Activated T-helper 2 cell treated with anti-CD3 and anti-CD28 coated beads, Interferon-gamma antibody, Interleukin-2, Interleukin-4, amounts not matched to agents 10 μg/mL and 5 μg/mL and 100 μg/mL, durations not matched to agents 14 hours and 24 hours and 36 hours (primary cell): Measurements from ENCODE around the gene LRTM2. TPM values are rescaled to one million over a fixed set of nuclear protein-coding genes. Genes with fewer than 3 reads are reported as not detected.

ENCODE experiments used
- DNase-seq: peaks from one replicate; pipeline ENCODE4 v3.0.0; 2021; ENCODE audit warnings: low spot score
- H3K27ac Mint-ChIP-seq: one replicate; pipeline ENCODE4 v1.8.0; 2021; ENCODE audit warnings: mixed read lengths
- H3K27me3 Mint-ChIP-seq: one replicate; pipeline ENCODE4 v1.8.0; 2021; ENCODE audit warnings: low read depth, mixed read lengths
- H3K36me3 Mint-ChIP-seq: one replicate; pipeline ENCODE4 v1.8.0; 2021; ENCODE audit warnings: low read depth, mixed read lengths
- H3K4me1 Mint-ChIP-seq: one replicate; pipeline ENCODE4 v1.8.0; 2021; ENCODE audit warnings: low read depth, mixed read lengths
- H3K4me3 Mint-ChIP-seq: one replicate; pipeline ENCODE4 v1.8.0; 2021; ENCODE audit warnings: low read depth, mild to moderate bottlenecking, moderate library complexity, mixed read lengths
- H3K9me3 Mint-ChIP-seq: one replicate; pipeline ENCODE4 v1.8.0; 2021; ENCODE audit warnings: mixed read lengths
- intact Hi-C: fragments of 100-400 bp; cut with micrococcal nuclease; formaldehyde crosslinking; loops from one replicate; pipeline ENCODE4 v1.15.1; 2023
- total RNA-seq: library from RNA; stranded (reverse); gene quantifications from 2 replicates; pipeline ENCODE4 v1.2.3, GENCODE V29; 2022

Gene LRTM2
- total RNA-seq, 1 donor from 2014 or later = 0.07 TPM

DNA sequence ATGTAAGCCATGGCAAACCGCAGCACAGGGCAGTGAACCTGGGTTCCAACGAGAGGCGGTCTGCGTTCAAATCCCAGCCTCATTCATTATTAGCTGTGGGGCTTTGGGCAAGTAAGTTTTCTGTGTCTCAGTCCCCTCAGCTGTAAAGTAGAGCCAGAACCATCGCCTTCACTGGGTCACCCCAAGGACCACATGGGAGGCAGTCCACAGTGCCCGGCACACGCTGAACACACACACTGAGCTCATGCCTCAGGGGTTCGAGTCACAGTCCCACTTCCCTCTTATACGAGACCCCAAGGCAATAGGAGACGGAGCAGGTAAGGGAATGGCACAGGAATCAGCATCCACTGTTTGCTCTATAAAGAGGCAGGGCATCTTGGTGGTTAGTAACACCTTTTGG, 19.1 kb downstream of the LRTM2 start:
- intact Hi-C loops = no loop called here
- Mint-ChIP-seq H3K27me3 (no peaks in the 10 kb centered on the region), H3K9me3 (no peaks in the 10 kb centered on the region), H3K27ac (no peak overlapping the region), H3K36me3 (no peaks in the 10 kb centered on the region), H3K4me1 (no peaks in the 10 kb centered on the region), H3K4me3 (no peak overlapping the region)
- DNase-seq = no peak

DNA sequence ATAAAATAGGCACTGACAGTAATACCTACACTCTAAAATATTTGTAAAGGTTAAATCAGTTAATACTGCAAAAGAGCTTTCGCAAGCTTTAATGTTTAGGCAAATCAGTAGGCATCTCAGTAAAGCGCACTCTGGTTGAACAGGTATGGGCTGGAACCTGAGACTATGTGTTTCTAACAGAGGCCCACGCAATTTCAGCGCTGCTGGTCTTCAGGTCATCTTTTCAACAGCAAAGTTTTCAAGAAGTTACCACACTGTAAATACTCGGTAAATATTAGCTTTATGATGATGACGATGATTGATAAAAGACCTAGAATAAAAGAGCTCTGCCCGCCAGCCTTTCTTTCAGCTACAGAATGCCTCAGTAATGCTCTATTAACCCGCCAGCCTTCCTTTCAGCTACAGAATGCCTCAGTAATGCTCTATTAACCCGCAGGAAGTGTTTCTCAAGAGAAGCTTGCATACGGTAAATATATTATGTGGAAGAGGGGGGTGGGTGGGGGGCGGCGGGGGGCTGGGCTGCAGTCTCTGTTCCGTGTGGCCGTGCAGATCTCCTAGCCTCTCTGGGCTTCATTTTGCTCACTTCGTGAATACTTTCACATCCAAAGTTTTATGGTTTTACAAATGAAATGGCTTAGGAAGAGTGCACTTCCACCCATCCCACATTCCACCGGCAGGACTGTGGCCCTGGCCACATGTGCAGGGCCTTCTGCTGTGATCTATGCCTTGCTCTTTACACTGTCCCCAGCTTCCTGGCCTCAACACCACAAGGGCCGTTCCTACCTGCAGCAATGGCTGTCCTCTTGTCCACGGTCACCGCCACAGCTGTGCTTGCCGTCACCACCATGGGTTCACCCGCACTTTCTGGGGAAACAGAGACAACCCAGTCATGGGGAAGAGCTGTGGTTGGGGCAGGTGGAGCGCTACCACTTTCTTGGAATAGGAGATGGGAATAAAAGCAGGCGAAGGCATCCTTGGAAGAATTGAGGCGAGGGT, 19.9 kb downstream of the LRTM2 start:
- no peaks in the 10 kb centered on the region for H3K36me3 Mint-ChIP-seq
- H3K9me3 Mint-ChIP-seq = no peaks in the 10 kb centered on the region
- H3K27ac Mint-ChIP-seq = no peak overlapping the region
- no peak for DNase-seq
- H3K27me3 Mint-ChIP-seq = no peaks in the 10 kb centered on the region
- H3K4me3 Mint-ChIP-seq = no peak overlapping the region
- intact Hi-C loops = no loop called here
- H3K4me1 Mint-ChIP-seq = no peaks in the 10 kb centered on the region

DNA sequence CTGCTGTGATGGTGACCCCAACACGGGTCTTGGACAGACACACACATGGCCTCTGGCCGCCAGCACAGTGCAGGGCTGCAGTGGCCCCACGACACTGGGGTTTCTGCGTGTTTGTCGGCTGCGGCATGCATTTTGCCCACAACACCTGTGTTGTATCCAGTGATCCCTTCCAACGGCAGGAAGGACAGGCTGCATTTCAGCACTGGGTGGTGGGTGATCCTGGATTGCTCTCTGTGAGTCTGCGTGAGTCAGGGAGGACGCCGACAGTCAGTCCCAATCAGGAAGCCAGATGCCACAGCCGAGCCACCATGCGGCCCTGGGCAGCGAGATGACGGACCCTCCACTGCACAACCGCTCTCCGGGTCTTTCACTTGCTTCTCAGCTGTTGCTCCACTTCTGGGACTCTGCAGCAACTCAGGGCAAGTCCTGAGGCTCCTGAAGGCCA, 20.6 kb downstream of the LRTM2 start:
- no peaks in the 10 kb centered on the region for H3K27me3 Mint-ChIP-seq
- H3K27ac Mint-ChIP-seq = no peak overlapping the region
- no peaks in the 10 kb centered on the region for H3K36me3 Mint-ChIP-seq
- H3K4me3 Mint-ChIP-seq = no peak overlapping the region
- intact Hi-C loops = no loop called here
- H3K9me3 Mint-ChIP-seq = no peaks in the 10 kb centered on the region
- H3K4me1 Mint-ChIP-seq = no peaks in the 10 kb centered on the region
- no peak for DNase-seq

DNA sequence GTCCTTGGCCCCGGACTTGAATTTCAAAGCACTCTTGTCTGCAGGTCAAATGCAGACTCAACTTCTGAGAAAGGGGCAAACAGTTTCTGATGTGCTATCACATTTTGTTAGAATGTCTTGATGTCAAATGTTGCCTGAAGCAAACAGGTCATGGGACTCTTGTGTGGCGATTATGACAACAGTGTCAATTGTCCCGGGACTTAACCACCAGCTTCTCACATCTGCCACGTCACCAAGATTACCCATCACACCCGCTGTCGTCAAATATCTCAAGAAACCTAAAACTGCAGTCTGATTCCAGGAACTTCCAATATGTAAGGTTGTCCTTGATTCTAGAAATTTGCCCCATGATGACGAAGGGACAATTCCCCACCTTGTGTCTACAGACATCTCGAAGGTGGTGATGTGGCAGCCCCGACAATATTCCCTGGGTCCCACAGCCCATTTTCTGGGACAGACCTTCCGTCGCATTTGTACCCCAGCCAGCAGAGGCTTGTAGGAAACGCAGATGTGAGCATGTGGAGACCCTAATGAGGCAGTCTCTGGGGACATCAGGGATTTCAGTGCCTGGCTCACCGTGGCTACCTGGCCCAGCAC, 21.3 kb downstream of the LRTM2 start:
- H3K27me3 Mint-ChIP-seq = no peaks in the 10 kb centered on the region
- H3K4me1 Mint-ChIP-seq = no peaks in the 10 kb centered on the region
- H3K9me3 Mint-ChIP-seq = no peaks in the 10 kb centered on the region

DNA sequence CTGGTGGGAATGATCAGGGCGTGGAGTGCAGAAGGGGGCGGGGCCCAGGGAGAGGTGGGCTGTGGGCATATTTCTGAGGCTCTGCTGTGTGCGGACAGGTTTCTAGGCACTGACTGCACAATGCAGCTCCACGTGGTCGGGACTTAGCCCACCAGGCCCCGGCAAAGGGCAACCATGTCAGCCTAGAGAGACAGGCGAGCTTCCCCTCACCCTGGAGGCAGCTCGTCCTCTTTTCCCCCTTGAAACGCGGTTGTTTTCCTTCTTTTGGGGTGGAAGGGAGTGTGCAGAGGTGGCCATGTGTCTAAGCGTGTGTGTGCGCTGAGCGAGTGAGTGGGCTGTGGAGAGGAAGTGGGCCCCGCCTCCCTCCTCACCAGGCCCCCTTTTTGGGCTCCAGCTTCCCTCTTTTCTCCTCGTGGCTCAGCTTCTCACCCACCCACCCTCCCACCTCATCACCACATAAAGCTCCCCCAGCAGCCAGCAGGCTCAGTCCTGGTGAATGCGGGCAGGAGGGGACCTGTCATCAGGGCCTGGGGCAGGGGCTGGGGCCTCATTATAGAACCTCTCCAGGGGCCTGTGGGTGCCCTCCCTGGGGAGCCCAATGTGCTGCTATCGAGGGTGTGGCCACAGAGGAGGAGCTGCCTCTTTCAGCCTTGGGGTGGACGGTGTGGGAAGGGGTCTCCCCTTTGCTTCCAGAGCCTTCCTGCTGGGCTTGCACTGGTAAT, 22.0 kb downstream of the LRTM2 start:
- no peak overlapping the region for H3K4me3 Mint-ChIP-seq
- DNase-seq = no peak
- intact Hi-C loops = no loop called here
- no peak overlapping the region for H3K27ac Mint-ChIP-seq
- H3K36me3 Mint-ChIP-seq = no peaks in the 10 kb centered on the region
- H3K9me3 Mint-ChIP-seq = no peaks in the 10 kb centered on the region
- no peaks in the 10 kb centered on the region for H3K27me3 Mint-ChIP-seq
- H3K4me1 Mint-ChIP-seq = no peaks in the 10 kb centered on the region

More for the DNA sequence above, 21.3 kb downstream of the LRTM2 start:
- Mint-ChIP-seq H3K36me3 (no peaks in the 10 kb centered on the region), H3K27ac (no peak overlapping the region), H3K4me3 (no peak overlapping the region)
- no peak for DNase-seq
- intact Hi-C loops = no loop called here

DNA sequence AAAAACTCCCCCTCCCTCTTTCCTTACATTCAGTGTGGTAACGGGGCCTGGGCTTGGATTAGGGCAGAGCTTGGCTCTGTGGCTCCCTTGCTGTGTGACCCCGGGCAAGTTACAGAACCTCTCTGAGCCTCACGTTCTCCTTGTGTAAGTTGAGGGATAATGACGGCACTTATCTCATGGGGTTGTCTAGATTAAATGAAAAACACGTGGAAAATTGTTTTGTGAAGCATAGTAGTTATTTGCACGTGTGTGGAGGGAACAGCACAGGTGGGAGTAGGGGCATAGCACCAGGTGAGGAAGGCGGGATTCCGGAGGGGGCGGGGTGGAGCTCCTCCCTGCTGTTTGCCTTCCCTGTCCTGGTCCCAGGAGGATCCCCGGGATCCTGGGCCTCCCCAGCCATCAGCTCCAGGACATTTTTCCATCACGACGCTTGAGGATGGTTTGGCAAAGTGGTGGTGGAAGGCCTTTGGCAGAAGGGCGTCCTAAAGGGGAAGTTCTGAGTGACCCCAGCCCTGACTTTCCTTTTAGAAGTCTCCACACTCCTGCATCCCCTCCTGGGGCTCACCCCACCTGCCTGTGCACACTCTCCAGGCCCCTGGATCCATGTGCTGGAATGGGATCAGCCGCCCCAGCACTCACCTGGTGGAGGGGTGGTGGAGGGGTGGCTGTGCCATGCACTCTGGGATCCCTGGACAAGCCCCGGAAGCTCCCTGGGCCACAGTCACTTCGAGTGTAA, 22.7 kb downstream of the LRTM2 start:
- no peak for DNase-seq
- Mint-ChIP-seq H3K9me3 (no peaks in the 10 kb centered on the region), H3K4me1 (no peaks in the 10 kb centered on the region), H3K36me3 (no peaks in the 10 kb centered on the region), H3K27me3 (no peaks in the 10 kb centered on the region), H3K4me3 (no peak overlapping the region), H3K27ac (no peak overlapping the region)
- intact Hi-C loops = no loop called here

DNA sequence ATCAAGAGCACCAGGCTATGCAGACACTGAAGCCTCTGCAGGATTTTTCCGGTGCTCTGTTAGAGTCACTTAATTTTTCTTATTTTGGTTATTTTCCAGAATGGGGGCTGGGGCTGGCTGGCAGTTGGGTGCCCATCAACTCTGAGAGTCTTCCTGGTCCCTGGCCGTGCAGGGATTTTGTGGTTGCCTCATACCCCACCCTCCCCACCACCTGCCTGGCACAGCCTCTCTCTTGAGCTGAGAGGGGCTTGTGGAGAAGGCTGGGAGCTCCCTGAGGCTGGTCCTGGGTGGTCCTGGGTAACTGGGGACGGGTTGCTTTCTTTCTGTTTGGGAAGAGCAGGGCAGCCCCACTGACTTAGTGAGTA, 23.3 kb downstream of the LRTM2 start:
- no peaks in the 10 kb centered on the region for H3K36me3 Mint-ChIP-seq
- no peak for DNase-seq
- intact Hi-C loops = no loop called here
- no peak overlapping the region for H3K27ac Mint-ChIP-seq
- no peaks in the 10 kb centered on the region for H3K27me3 Mint-ChIP-seq
- no peaks in the 10 kb centered on the region for H3K4me1 Mint-ChIP-seq
- no peak overlapping the region for H3K4me3 Mint-ChIP-seq
- H3K9me3 Mint-ChIP-seq = no peaks in the 10 kb centered on the region

GRCh38 chr12:1844223-1844622, 23.9 kb downstream of the LRTM2 start:
- Mint-ChIP-seq H3K27ac (no peak overlapping the region), H3K4me1 (no peaks in the 10 kb centered on the region), H3K36me3 (no peaks in the 10 kb centered on the region), H3K27me3 (peaks cover 2% of the 10 kb centered on the region), H3K4me3 (no peak overlapping the region), H3K9me3 (no peaks in the 10 kb centered on the region)
- no peak for DNase-seq
- intact Hi-C loops = no loop called here

GRCh38 chr12:1844661-1845409, 24.5 kb downstream of the LRTM2 start:
- H3K4me1 Mint-ChIP-seq = no peaks in the 10 kb centered on the region
- no peak overlapping the region for H3K27ac Mint-ChIP-seq
- intact Hi-C loops = no loop called here
- H3K9me3 Mint-ChIP-seq = no peaks in the 10 kb centered on the region
- DNase-seq = no peak
- H3K27me3 Mint-ChIP-seq = peaks cover 2% of the 10 kb centered on the region
- no peaks in the 10 kb centered on the region for H3K36me3 Mint-ChIP-seq
- H3K4me3 Mint-ChIP-seq = no peak overlapping the region

DNA sequence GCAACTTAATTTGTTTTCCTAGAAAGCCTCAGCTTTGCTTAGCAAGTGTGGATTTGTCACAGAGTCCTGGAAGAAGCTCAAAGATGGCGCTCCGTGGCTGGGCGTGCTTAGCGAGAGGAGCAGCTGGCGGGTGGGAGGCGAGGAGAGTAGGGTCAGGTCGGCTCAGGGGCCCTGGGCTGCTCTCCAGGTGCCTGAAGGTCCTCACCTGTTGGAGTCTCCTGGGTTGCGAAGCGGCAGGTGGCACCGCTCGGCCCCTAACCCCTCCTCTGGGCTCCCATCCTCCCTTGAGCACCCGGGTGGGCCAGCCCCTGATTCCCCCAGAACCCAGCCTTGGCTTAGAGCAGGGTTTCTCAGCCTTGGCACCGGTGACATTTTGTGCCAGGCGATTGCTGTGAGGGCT, 25.1 kb downstream of the LRTM2 start:
- Mint-ChIP-seq H3K27ac (no peak overlapping the region), H3K9me3 (no peaks in the 10 kb centered on the region), H3K27me3 (peaks cover 2% of the 10 kb centered on the region), H3K4me3 (no peak overlapping the region), H3K4me1 (no peaks in the 10 kb centered on the region), H3K36me3 (no peaks in the 10 kb centered on the region)
- intact Hi-C loops = no loop called here
- DNase-seq = no peak

GRCh38 chr12:1845886-1846285, 25.5 kb downstream of the LRTM2 start:
- intact Hi-C loops = no loop called here
- H3K27me3 Mint-ChIP-seq = peaks cover 2% of the 10 kb centered on the region
- DNase-seq = no peak
- H3K4me1 Mint-ChIP-seq = no peaks in the 10 kb centered on the region
- no peak overlapping the region for H3K27ac Mint-ChIP-seq
- no peak overlapping the region for H3K4me3 Mint-ChIP-seq
- no peaks in the 10 kb centered on the region for H3K36me3 Mint-ChIP-seq
- H3K9me3 Mint-ChIP-seq = no peaks in the 10 kb centered on the region
